GM11168 (cell line): Measurements from ENCODE around the gene PCMT1.
"Not testable (repeated sequence)": the region's sequence is repeated elsewhere in the genome, so short reads cannot be mapped to it uniquely, and the experiment has no call there.

Source experiments
- in situ Hi-C: fragments of 300-500 bp; cut with MboI; formaldehyde crosslinking; loops from one replicate; pipeline ENCODE4 v1.12.0; 2022; ENCODE audit warnings: low sequenced_read_pairs; ENCODE audit not compliant: unreplicated experiment

Gene PCMT1

DNA sequence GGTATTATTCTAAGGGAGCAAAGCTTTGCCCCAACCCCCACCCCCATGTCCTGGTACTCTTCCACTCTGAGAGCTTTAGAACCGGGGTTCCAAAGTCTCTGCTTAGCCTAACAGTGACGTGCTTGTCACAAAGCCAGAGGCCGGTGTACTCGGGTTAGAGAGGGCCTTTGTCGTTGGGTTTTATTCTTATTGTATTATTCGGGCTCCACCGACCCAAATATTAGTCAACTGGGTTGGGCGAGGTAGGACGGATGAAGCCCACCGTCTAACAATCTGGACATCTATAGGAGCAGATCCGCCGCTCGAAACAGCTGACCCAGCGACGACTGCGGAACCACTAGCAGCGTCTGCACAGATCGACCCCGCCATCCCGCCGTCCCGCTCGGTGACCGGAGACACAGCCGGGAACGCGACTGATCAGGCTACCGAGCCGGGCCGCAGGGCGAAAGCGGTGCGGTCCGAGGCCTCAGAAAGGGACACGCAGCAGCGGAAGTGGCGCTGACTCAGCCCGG, 403 bp upstream of the PCMT1 start:
- in situ Hi-C loops, result not testable (repeated sequence)

DNA sequence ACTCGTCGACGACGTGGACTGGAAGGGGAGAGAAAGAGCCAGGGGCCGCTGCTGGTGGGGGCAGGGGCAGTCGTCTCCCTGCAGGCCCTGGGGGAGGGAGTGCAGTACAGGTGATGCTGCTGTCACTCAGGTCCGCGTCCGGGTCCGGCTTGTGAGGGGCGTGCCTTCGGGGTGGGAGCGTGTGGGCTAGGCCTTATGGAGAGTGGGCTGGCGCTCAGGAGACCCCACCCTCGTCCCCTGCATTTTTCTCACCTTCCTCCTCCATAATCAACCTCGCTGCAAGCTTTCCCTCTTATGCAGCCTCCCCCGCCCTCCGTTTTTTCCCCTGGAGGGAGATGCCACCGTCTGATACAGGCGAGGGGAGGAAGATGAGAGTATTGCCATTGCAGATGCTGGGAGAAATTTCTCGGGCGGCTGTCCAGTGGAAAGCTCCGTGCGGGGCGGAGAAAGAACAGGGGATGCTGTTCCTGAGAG, 632 bp downstream of the PCMT1 start:
- in situ Hi-C loops, result no loop called here

DNA sequence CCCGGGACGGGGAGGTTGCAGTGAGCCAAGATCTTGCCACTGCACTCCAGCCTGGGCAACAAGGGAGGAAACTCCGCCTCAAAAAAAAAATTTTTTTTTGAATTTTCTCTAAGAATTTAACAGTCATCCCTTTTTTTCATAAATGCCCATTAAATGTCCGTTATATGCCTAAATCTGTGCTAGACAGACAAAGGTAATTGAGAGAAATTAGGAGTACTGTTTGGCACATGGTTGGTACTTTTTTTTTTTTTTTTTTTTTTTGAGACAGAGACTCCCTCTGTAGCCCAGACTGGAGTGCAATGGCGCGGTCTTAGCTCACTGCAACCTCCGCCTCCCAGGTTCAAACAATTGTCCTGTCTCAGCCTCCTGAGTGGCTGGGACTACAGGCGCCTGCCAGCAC, 1.7 kb downstream of the PCMT1 start:
- in situ Hi-C loops, result no loop called here

DNA sequence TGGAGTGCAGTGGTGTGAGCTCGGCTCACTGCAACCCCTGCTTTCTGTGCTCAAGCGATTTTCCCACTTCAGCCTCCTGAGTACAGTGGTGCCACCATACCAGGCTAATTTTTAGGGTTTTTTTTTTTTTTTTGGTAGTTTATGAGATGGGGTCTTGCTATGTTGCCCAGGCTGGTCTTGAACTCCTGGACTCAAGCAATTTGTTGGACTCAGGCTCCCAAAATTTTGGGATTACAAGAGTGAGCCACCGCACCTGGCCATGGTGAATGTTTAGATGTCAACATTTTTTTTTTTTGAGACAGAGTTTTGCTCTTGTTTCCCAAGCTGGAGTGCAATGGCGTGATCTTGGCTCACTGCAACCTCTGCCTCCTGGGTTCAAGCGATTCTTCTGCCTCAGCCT, 2.4 kb downstream of the PCMT1 start:
- in situ Hi-C loops, result not testable (repeated sequence)

DNA sequence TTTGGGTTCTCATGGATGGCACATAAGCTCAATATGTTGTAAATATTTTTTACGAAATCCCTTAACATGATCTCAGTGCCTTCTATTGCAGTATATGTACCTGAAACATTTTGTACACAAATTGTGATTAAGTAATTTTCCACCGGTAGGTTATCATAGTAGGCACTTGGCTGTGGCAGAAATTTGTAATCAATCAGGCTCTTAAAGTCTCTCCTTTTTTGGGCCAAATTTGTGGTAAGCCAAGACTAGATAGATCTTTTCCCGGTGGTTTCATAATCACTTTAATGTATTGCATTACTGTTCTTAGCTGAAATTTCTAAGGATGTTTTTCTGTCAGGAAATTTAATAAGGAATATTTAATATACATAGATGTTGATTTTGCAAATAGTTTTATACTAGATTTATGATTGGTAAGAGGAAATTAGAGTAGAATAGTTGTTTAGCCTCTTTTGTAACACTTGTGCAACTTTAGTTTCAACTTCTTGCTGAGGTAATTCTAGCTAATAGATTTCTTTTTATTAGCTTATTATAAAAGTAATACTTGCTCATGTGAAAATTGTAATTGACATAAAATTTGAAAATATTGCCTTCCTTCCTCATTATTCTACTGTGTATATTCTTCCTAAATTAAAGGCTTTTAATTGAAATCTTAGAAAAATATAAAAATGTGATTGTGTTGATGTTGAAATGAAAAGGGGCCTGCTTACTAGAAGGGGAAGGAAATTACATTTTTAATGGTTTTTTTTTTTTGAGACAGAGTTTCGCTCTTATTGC, 3.2 kb downstream of the PCMT1 start:
- in situ Hi-C loops, result no loop called here

DNA sequence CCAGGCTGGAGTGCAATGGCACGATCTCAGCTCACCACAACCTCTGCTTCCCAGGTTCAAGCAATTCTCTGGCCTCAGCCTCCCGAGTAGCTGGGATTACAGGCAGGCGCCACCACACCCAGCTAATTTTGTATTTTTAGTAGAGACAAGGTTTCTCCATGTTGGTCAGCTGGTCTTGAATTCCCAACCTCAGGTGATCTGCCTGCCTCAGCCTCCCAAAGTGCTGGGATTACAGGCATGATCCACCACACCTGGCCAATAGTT, 3.8 kb downstream of the PCMT1 start:
- in situ Hi-C loops, result not testable (repeated sequence)

DNA sequence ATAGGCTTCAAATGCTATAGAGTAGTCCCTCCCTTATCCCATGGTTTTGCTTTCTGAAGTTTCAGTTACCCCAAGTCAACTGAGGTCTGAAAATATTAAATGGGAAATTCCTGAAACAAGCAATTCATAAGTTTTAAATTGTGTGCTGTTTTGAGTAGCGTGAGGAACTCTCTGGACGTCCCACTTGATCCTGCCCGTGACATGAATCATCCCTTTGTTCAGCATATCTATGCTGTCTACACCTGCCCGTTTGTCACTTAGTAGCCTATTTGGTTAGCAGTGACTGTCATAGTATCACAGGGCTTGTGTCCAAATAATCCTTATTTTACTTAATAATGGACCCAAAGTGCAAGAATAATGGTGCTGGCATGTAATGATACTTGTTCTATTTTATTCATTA, 5.0 kb downstream of the PCMT1 start:
- in situ Hi-C loops, result no loop called here

DNA sequence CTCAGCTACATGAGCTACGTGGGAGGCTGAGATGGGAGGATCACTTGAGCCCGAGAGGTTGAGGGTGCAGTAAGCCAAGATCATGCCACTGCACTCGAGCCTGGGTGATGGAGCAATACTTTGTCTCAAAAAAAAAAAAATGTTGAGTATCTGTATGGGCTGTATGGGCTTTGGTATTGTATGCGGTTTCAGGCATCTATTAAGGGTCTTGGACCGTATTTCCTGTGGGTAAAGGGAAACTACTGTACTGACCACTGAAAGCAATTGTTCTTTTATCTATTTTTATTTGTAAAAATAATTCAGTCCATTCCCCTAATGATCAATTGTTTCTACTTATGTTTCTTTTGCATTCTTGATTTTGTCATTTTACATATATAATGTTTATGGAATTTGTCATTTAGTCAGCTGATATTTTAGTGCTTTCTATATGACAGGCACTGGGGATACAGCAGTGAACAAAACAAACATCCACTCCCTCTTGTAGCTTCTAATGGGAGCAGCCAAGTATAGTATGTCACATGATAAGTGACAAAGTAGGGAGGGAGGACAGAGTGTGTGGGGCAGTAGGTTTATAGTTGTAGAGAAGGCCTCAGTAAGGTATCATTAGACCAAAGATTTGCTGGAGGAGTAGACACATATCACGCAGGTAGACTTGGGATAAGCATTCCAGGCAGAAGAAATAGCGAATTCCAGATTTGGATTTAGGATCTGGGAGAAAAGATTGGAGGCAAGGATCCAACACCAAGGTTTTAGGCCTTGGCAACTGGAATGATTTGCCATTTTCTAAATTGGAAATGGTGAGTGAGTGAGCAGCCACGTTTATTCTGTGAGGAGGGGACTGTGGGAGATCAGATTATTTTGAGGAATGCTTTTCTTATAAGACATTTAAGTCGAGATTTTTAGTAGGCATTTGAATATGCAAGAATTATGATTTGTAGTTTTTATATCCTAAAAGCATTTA, 6.0 kb downstream of the PCMT1 start:
- in situ Hi-C loops, result no loop called here

DNA sequence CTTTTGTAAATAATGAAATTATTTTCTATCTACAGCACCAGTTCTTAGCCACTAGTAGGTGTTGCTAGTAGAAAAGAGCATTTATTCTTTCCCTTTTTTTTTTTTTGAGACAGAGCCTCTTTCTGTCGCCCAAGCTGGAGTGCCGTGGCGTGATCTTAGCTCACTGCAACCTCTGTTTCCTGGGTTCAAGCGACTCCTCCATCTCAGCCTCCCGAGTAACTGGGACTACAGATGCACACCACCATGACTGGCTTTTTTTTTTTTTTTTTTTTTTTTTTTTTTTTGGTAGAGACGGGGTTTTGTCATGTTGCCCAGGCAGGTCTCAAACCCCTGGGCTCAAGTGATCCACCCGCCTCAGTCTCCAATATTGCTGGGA, 6.7 kb downstream of the PCMT1 start:
- in situ Hi-C loops, result no loop called here

DNA sequence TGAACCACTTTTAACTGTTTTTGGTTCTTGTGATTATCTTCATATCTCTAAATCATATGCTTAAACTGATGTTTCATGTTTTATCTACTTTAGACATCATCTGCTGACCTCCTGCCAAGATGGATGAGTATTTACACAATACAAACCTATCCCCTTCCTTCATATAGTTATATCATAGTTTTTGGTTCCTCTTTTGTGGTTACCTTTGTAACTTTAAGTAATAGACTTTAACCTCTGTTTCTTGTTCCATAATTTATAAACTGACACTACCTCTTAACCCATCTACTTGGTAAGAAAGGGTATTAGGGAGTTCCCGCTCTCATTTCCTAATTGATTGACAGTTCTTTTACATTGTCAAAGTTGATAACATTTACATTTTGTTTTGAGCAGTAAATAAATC, 11.9 kb downstream of the PCMT1 start:
- in situ Hi-C loops, result no loop called here

DNA sequence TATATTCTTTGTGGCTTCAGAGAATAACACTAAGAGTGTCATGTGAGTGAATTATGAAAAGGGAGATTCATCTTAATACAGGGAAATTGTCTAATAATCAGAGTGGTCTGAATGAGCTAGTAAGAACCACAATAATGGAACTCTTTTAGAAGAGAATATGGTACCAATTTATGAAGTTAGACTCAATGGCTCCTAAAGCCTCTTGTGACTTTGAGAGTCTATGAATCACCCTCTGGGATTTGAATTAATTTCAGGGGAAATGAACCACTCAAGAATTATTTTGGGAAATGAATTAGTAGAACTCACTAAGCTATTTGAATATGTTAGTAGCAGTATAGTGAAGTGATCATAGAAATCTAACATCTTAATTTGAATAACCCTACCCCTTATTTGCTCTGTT, 14.3 kb downstream of the PCMT1 start:
- in situ Hi-C loops, result no loop called here

DNA sequence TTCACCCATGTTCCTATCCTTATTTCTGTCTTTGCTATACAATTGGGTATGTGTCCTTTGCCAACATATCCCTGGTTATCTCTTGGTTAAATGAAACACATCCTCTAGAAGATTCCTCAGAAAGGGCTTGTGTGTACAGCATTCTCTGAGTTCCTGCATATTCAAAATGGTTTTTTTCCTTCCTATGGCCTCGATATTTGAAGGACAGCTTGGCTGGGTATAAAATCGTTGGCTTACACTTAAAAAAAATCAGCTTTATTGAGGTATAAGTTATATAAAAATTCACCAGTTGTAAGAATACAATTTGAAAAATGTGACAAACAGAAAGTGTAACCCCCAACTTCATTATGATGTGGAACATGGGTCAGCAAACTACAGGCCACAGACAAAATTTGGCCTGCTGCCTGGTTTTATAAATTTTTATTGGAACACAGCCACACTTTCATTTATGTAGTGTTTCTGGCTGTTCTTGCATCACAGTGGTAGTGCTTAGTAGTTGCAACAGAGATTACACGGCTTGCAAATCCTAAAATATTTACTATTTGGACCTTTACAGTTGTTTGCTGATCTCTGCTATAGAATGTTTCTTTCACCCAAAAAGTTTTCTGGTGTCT, 16.7 kb downstream of the PCMT1 start:
- in situ Hi-C loops, result no loop called here

DNA sequence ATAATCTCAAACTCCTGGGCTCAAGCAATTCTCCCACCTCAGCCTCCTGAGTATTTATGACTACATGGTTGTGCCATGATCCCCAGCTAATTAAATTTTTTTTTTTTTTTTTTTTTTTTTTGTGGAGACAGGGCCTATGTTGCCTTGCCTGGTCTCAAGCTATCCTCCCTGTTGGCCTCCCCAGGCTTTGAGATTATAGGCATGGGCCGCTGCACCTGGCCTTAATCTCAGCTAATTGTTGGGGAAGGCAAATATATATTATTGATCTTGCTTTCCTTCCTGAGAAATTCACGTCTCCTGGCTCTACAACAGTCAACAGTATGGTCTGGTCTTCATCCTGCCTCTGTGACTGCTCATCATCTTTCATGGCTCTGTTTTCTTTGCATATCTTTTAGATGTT, 20.1 kb downstream of the PCMT1 start:
- in situ Hi-C loops, result no loop called here

DNA sequence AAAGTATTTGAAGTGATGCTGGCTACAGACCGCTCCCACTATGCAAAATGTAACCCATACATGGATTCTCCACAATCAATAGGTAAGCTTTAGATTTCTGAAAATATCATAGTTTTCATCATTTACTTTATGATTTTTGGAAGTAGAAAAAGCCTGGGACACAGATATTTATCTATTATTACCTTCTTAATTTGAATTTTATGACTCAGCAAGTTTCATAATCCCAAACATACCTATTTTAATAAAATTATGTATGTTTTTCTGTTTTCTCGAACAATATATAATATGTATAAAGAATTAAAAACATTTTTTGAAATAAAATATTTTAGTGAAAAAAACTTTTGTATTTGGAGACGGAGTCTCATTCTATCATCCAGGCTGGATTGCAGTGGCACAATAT, 21.6 kb downstream of the PCMT1 start:
- in situ Hi-C loops, result no loop called here

DNA sequence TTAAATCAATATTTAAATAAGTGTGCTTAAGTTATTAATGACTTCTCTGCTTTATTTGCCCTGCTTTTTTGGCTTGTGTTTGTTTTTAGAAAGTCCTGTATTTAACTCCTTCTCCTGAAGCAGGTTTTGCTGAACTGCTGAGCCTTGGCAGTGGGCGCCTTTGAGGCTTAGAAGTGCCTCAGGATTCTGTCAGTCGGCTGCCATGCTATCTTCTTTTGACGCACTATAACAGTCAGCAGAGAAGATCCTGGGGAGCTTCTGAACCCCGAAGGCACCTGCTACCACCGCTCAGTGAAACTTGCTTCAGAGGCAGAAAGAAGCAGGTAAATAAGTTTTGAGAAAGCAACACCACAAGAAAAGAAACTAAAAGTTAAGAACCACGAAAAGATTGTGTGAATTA, 22.4 kb downstream of the PCMT1 start:
- in situ Hi-C loops, result no loop called here

DNA sequence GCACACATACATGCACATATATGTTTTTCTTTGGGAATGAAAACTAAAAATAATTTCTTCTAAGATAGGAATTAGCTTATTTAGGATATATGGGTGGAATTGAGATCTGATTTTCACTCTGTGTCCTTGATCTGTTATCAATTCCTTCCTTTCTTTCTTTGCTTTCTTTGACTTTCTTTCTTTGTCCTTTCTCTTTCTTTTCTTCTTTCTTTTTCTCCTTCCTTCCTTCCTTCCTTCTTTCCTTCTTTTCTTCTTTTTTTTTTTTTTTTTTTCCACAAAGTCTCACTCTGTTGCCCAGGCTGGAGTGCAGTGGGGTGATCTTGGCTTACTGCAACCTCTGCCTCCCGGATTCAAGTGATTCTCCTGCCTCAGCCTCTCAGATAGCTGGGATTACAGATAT, 28.1 kb downstream of the PCMT1 start:
- in situ Hi-C loops, result no loop called here

DNA sequence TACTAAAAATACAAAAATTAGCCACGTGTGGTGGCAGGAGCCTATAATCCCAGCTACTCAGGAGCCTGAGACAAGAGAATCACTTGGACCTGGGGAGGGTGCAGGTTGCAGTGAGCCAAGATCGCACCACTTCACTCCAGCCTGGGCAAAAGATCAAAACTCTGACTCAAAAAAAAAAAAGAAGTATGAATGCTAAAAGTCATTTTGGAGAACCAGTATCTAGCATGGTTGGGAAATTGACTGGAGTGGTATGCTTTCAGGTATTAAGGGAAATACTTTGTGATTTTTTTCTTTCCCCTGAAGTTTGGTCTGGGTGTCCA, 30.1 kb downstream of the PCMT1 start:
- in situ Hi-C loops, result no loop called here

DNA sequence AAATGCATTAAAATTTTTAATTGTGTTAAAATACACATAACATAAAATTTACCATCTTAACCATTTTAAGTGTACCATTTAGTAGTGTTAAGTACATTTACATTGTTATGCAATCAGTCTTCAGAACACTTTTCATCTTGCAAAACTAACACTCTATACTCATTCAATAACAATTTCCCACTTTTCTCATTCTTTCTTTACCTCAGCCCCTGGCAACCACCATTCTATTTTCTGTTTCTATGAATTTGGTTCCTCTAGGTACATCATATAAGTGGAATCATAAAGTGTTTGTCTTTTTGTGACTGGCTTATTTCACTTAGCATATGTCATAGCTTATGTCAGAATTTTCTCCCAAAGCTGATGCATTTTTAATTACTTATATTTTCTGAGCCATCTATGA, 32.2 kb downstream of the PCMT1 start:
- in situ Hi-C loops, result no loop called here

DNA sequence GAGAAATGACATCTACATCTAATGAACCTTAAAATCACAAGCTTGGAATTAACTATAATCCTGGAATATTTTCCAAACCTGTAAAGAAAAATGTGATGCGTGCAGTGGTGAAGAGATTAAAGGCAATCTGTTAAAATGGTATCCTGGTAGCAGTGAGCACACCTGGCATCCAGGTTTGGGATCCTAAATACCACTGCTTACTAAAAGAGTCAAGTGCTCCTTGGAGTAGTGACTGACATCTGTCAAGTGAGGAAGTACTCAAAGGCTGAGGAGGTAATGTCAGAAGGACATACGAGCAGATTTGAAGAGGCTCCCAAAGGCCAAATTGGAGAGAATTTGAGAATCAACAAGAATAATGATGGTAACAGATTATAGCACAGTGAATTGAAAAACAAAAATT, 32.8 kb downstream of the PCMT1 start:
- in situ Hi-C loops, result no loop called here

DNA sequence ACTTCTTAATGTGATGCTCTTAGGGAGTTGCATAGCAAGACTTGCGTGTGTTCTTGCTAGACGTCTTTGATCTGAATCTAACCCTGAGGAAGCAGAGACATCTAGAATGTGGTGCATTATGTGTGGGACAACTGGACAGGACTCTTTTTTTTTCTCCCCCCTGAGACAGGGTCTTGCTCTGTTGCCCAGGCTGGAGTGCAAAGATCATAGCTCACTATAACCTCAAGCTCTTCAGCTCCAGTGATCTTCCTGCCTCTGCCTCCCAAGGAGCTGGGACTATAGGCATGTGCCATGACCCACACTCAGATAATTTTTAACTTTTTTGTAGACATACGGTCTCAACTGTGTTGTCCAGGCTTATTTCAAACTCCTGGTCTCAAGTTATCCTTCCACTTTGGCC, 34.0 kb downstream of the PCMT1 start:
- in situ Hi-C loops, result no loop called here

DNA sequence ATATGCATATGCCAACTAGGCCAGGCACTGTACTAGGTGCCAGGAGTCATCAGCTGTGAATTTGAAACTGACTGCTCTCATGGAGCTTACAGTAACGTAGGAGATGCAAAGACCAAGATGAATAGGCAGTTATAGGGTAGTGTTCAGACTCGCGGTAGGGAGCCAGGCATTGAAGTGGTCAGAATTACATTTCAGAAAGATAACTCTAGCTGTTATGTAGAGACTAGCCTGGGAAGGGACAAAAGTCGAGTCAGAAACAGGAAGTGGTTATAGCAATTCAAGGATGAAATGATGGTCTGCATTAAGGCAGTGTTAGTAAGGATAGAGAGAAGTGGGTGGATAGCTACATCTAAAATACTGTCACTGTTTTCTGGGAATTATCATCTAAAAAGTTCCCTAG, 56.6 kb downstream of the PCMT1 start:
- in situ Hi-C loops, result no loop called here
